ENCODE data around the gene MFAP2. TPM values are rescaled to one million over a fixed set of nuclear protein-coding genes. Genes with fewer than 3 reads are reported as not detected.

The MFAP2 gene
- total RNA-seq, 4 donors from 2014 or later = 1.9 to 8.4 (median 2.1) TPM; not detected in 1

- H3K27me3 ChIP-seq = no peaks in the 10 kb centered on the region
- peaks cover 0 to 31% (median 0%) of the 10 kb centered on the region in 3 donors for H3K36me3 ChIP-seq
- TF ChIP-seq POLR2A (IDR thresholded peaks at IDR 0.05) (no peak), CTCF (IDR thresholded peaks at IDR 0.05) (no peak)
- no peak overlapping the region for H3K27ac ChIP-seq
- no peak for DNase-seq
- no peak overlapping the region for H3K4me3 ChIP-seq
- H3K4me1 ChIP-seq = peaks cover 0 to 9% (median 0%) of the 10 kb centered on the region in 4 donors
- H3K9me3 ChIP-seq = no peaks in the 10 kb centered on the region
These were observed 24.9 kb upstream of the MFAP2 start for GRCh38 chr1:17005365-17005740.

GRCh38 chr1:17004466-17005364 lies 24.3 kb upstream of the MFAP2 start:
- H3K9me3 ChIP-seq = no peaks in the 10 kb centered on the region
- H3K27ac ChIP-seq = no peak overlapping the region
- H3K36me3 ChIP-seq = peaks cover 0 to 37% (median 0%) of the 10 kb centered on the region in 3 donors
- H3K4me3 ChIP-seq = no peak overlapping the region
- TF ChIP-seq CTCF (IDR thresholded peaks at IDR 0.05) (no peak), POLR2A (IDR thresholded peaks at IDR 0.05) (no peak)
- no peaks in the 10 kb centered on the region for H3K27me3 ChIP-seq
- peaks cover 0 to 3% (median 0%) of the 10 kb centered on the region in 4 donors for H3K4me1 ChIP-seq
- DNase-seq = no peak

- DNase-seq = no peak
- Histone ChIP-seq H3K36me3 (peaks cover 0 to 53% (median 0%) of the 10 kb centered on the region in 3 donors), H3K27me3 (no peaks in the 10 kb centered on the region), H3K4me1 (no peaks in the 10 kb centered on the region), H3K4me3 (no peak overlapping the region), H3K9me3 (no peaks in the 10 kb centered on the region), H3K27ac (no peak overlapping the region)
- TF ChIP-seq POLR2A (IDR thresholded peaks at IDR 0.05) (no peak), CTCF (IDR thresholded peaks at IDR 0.05) (no peak)
These were observed 22.1 kb upstream of the MFAP2 start for GRCh38 chr1:17002524-17002902.

- H3K27me3 ChIP-seq = no peaks in the 10 kb centered on the region
- H3K4me3 ChIP-seq = no peak overlapping the region
- no peaks in the 10 kb centered on the region for H3K4me1 ChIP-seq
- H3K36me3 ChIP-seq = peaks cover 0 to 59% (median 0%) of the 10 kb centered on the region in 3 donors
- H3K27ac ChIP-seq = no peak overlapping the region
- no peaks in the 10 kb centered on the region for H3K9me3 ChIP-seq
- no peak for DNase-seq
- TF ChIP-seq CTCF (IDR thresholded peaks at IDR 0.05) = no peak
- TF ChIP-seq POLR2A (IDR thresholded peaks at IDR 0.05) = no peak
These were observed 21.5 kb upstream of the MFAP2 start for GRCh38 chr1:17001760-17002523.

GRCh38 chr1:16999863-17000262 lies 19.4 kb upstream of the MFAP2 start:
- TF ChIP-seq CTCF (IDR thresholded peaks at IDR 0.05) (no peak), POLR2A (IDR thresholded peaks at IDR 0.05) (no peak)
- H3K36me3 ChIP-seq = peaks cover 0 to 70% (median 0%) of the 10 kb centered on the region in 3 donors
- no peak overlapping the region for H3K27ac ChIP-seq
- no peak for DNase-seq
- H3K27me3 ChIP-seq = no peaks in the 10 kb centered on the region
- H3K9me3 ChIP-seq = no peaks in the 10 kb centered on the region
- no peaks in the 10 kb centered on the region for H3K4me1 ChIP-seq
- no peak overlapping the region for H3K4me3 ChIP-seq

All from Peyer's patch (tissue), 4 donors.